Cardiac septum (tissue), 1 donor: Measurements from ENCODE around the gene SYNM. TPM values are rescaled to one million over a fixed set of nuclear protein-coding genes. Genes with fewer than 3 reads are reported as not detected.
"Not testable (repeated sequence)": the region's sequence is repeated elsewhere in the genome, so short reads cannot be mapped to it uniquely, and the experiment has no call there.

Source experiments
- DNase-seq: peaks from one replicate; pipeline ENCODE4 v3.0.0-alpha.2; 2020; ENCODE audit warnings: low spot score
- intact Hi-C: fragments of 100-400 bp; cut with DNase I; formaldehyde crosslinking; loops from one replicate; pipeline ENCODE4 v1.14.0; 2022
- long read RNA-seq: library from polyadenylated mRNA; unstranded; transcript quantifications from one replicate; pipeline ENCODE4 v2.0.0, GENCODE V29; 2021
- total RNA-seq: library from RNA; stranded (reverse); fragmentation: NEBNext Ultra II Directional; extraction: Animal tissue kit (Norgen Biotek cat#: 25700); gene quantifications from one replicate; pipeline ENCODE4 v1.2.1, GENCODE V29; 2021
- donor health status: DM: no; HTN: no; CAD: no.

The SYNM gene
- 395 TPM for total RNA-seq
- long read RNA-seq, full-length matches to known transcripts, result 81 of 321 reads
- long read RNA-seq, partial matches to known transcripts, result 102 of 321 reads
- long read RNA-seq, other reads (novel, unspliced or antisense), result 138 of 321 reads

GRCh38 chr15:99104788-99105513 lies at the start of gene SYNM:
SYNM (plus strand) TSS chr15:99105080; CDS start chr15:99105200, 120 bp downstream.
- intact Hi-C loops, result loop anchor here (1.0 to 10.0 kb wide), 3 partner anchors 64 to 630 kb away; partner anchors contain the start of gene LYSMD4
- DNase-seq, result peak; percentile 86

GRCh38 chr15:99055555-99056134 lies 49.2 kb upstream of the SYNM start:
- intact Hi-C loops, result loop anchor here (2.0 to 5.0 kb wide), 6 partner anchors 41 to 408 kb away; partner anchors contain the start of gene IGF1R
- no peak for DNase-seq

GRCh38 chr15:99057020-99057419 lies 47.9 kb upstream of the SYNM start:
- intact Hi-C loops, result loop anchor here (2.0 to 5.0 kb wide), 6 partner anchors 42 to 410 kb away; partner anchors contain the start of gene IGF1R
- no peak for DNase-seq

- intact Hi-C loops, result loop anchor here (1.0 to 5.0 kb wide), 8 partner anchors 43 to 411 kb away; partner anchors contain the start of gene IGF1R
- DNase-seq, result peak; percentile 87
These were observed 47.0 kb upstream of the SYNM start for GRCh38 chr15:99057697-99058420.

- intact Hi-C loops, result loop anchor here (1.0 to 5.0 kb wide), 6 partner anchors 104 to 411 kb away; partner anchors contain the start of gene IGF1R
- DNase-seq, result no peak
These were observed 46.4 kb upstream of the SYNM start for GRCh38 chr15:99058421-99058870.

- intact Hi-C loops, result loop anchor here (2.0 to 5.0 kb wide), 5 partner anchors 104 to 412 kb away; partner anchors contain the start of gene IGF1R
- peak; percentile 92 for DNase-seq
These were observed 45.6 kb upstream of the SYNM start for GRCh38 chr15:99059010-99059981.

- intact Hi-C loops, result loop anchor here (10.0 kb wide), 1 partner anchor 65 kb away; no protein-coding TSS in a partner anchor
- not testable (repeated sequence) for DNase-seq
These were observed 44.7 kb upstream of the SYNM start for GRCh38 chr15:99060186-99060585.

GRCh38 chr15:99062226-99062625 lies 42.7 kb upstream of the SYNM start:
- no peak for DNase-seq
- intact Hi-C loops, result loop anchor here (10.0 kb wide), 1 partner anchor 63 kb away; no protein-coding TSS in a partner anchor

GRCh38 chr15:99068186-99068585 lies 36.7 kb upstream of the SYNM start:
- no peak for DNase-seq
- intact Hi-C loops, result loop anchor here (10.0 kb wide), 1 partner anchor 57 kb away; no protein-coding TSS in a partner anchor

- no peak for DNase-seq
- intact Hi-C loops, result no loop called here
These were observed 34.7 kb upstream of the SYNM start for GRCh38 chr15:99070208-99070607.

GRCh38 chr15:99071091-99071680 lies 33.7 kb upstream of the SYNM start:
- intact Hi-C loops, result no loop called here
- DNase-seq, result no peak

GRCh38 chr15:99073008-99073717 lies 31.7 kb upstream of the SYNM start:
- DNase-seq, result no peak

GRCh38 chr15:99074446-99074845 lies 30.4 kb upstream of the SYNM start:
- intact Hi-C loops, result no loop called here
- no peak for DNase-seq

More at GRCh38 chr15:99073008-99073717, 31.7 kb upstream of the SYNM start:
- intact Hi-C loops, result no loop called here

- DNase-seq, result not testable (repeated sequence)
- intact Hi-C loops, result loop anchor here (5.0 kb wide), 3 partner anchors 293 to 633 kb away; no protein-coding TSS in a partner anchor
These were observed 29.7 kb upstream of the SYNM start for GRCh38 chr15:99075059-99075652.

- no peak for DNase-seq
- intact Hi-C loops, result loop anchor here (2.0 to 5.0 kb wide), 4 partner anchors 294 to 634 kb away; no protein-coding TSS in a partner anchor
These were observed 28.8 kb upstream of the SYNM start for GRCh38 chr15:99076109-99076508.

- intact Hi-C loops, result loop anchor here (2.0 to 5.0 kb wide), 4 partner anchors 294 to 634 kb away; no protein-coding TSS in a partner anchor
- no peak for DNase-seq
These were observed 28.1 kb upstream of the SYNM start for GRCh38 chr15:99076555-99077308.
